Kidney glomerular epithelial cell (primary cell): ENCODE measurements around the gene HSD3B1.

ENCODE experiments used
- DNase-seq: peaks from one replicate; lab custom pipeline; 2025; lab: John Stamatoyannopoulos, UW

The HSD3B1 gene

GRCh38 chr1:119506941-119507340 lies at the start of gene HSD3B1:
HSD3B1 (plus strand) TSS chr1:119507210; CDS start chr1:119507477, 267 bp downstream.
- no peak for DNase-seq

- DNase-seq: no peak
Observed at GRCh38 chr1:119462964-119463363, 44.0 kb upstream of the HSD3B1 start.

GRCh38 chr1:119463569-119463968 lies 43.4 kb upstream of the HSD3B1 start:
- no peak for DNase-seq

- no peak for DNase-seq
Observed at GRCh38 chr1:119466445-119466844, 40.6 kb upstream of the HSD3B1 start.

- DNase-seq: no peak
Observed at GRCh38 chr1:119467219-119467618, 39.8 kb upstream of the HSD3B1 start.

- DNase-seq: no peak
Observed at GRCh38 chr1:119467857-119468668, 38.9 kb upstream of the HSD3B1 start.

GRCh38 chr1:119469741-119470140 lies 37.3 kb upstream of the HSD3B1 start:
- DNase-seq: no peak

GRCh38 chr1:119470377-119470776 lies 36.6 kb upstream of the HSD3B1 start:
- no peak for DNase-seq

GRCh38 chr1:119470958-119471357 lies 36.1 kb upstream of the HSD3B1 start:
- no peak for DNase-seq

- DNase-seq: no peak
Observed at GRCh38 chr1:119471566-119471965, 35.4 kb upstream of the HSD3B1 start.

- DNase-seq: no peak
Observed at GRCh38 chr1:119472080-119472818, 34.8 kb upstream of the HSD3B1 start.

- DNase-seq: no peak
Observed at GRCh38 chr1:119472819-119473175, 34.2 kb upstream of the HSD3B1 start.

GRCh38 chr1:119475866-119476439 lies 31.1 kb upstream of the HSD3B1 start:
- DNase-seq: peak; percentile 11

GRCh38 chr1:119477710-119478109 lies 29.3 kb upstream of the HSD3B1 start:
- DNase-seq: no peak

- no peak for DNase-seq
Observed at GRCh38 chr1:119480175-119480574, 26.8 kb upstream of the HSD3B1 start.

GRCh38 chr1:119481951-119482350 lies 25.1 kb upstream of the HSD3B1 start:
- no peak for DNase-seq

- no peak for DNase-seq
Observed at GRCh38 chr1:119482517-119483425, 24.2 kb upstream of the HSD3B1 start.

GRCh38 chr1:119483441-119484200 lies 23.4 kb upstream of the HSD3B1 start:
- DNase-seq: no peak

GRCh38 chr1:119485201-119485600 lies 21.8 kb upstream of the HSD3B1 start:
- DNase-seq: no peak

GRCh38 chr1:119488216-119488615 lies 18.8 kb upstream of the HSD3B1 start:
- DNase-seq: no peak

GRCh38 chr1:119489201-119489600 lies 17.8 kb upstream of the HSD3B1 start:
- DNase-seq: no peak
